ENCODE measurements around the gene SPATS2L.

The SPATS2L gene

GRCh38 chr2:200417366-200417765 lies 110.9 kb downstream of the SPATS2L start:
- Mint-ChIP-seq H3K4me1 (ENCODE audit: low read depth) (no peaks in the 10 kb centered on the region), H3K9me3 (no peaks in the 10 kb centered on the region), H3K27ac (no peak overlapping the region), H3K4me3 (no peak overlapping the region), H3K27me3 (no peaks in the 10 kb centered on the region), H3K36me3 (ENCODE audit: low read depth) (peaks cover 57% of the 10 kb centered on the region)
- intact Hi-C loops (cut with micrococcal nuclease) = no loop called here

GRCh38 chr2:200418399-200418798 lies 111.9 kb downstream of the SPATS2L start:
- Mint-ChIP-seq H3K4me1 (ENCODE audit: low read depth) (no peaks in the 10 kb centered on the region), H3K27me3 (no peaks in the 10 kb centered on the region), H3K9me3 (no peaks in the 10 kb centered on the region), H3K36me3 (ENCODE audit: low read depth) (peaks cover 64% of the 10 kb centered on the region), H3K27ac (no peak overlapping the region), H3K4me3 (no peak overlapping the region)
- intact Hi-C loops (cut with micrococcal nuclease) = no loop called here

GRCh38 chr2:200419325-200419724 lies 112.8 kb downstream of the SPATS2L start:
- no peaks in the 10 kb centered on the region for H3K4me1 Mint-ChIP-seq (ENCODE audit: low read depth)
- intact Hi-C loops (cut with micrococcal nuclease) = no loop called here
- no peak overlapping the region for H3K4me3 Mint-ChIP-seq
- H3K9me3 Mint-ChIP-seq = no peaks in the 10 kb centered on the region
- no peaks in the 10 kb centered on the region for H3K27me3 Mint-ChIP-seq
- no peak overlapping the region for H3K27ac Mint-ChIP-seq
- peaks cover 64% of the 10 kb centered on the region for H3K36me3 Mint-ChIP-seq (ENCODE audit: low read depth)

GRCh38 chr2:200421270-200421669 lies 114.8 kb downstream of the SPATS2L start:
- Mint-ChIP-seq H3K4me1 (ENCODE audit: low read depth) (no peaks in the 10 kb centered on the region), H3K4me3 (no peak overlapping the region), H3K36me3 (ENCODE audit: low read depth) (peaks cover 59% of the 10 kb centered on the region), H3K27me3 (no peaks in the 10 kb centered on the region), H3K27ac (no peak overlapping the region), H3K9me3 (no peaks in the 10 kb centered on the region)
- intact Hi-C loops (cut with micrococcal nuclease) = no loop called here

GRCh38 chr2:200422071-200422470 lies 115.6 kb downstream of the SPATS2L start:
- H3K36me3 Mint-ChIP-seq (ENCODE audit: low read depth) = peaks cover 51% of the 10 kb centered on the region
- intact Hi-C loops (cut with micrococcal nuclease) = no loop called here
- H3K9me3 Mint-ChIP-seq = no peaks in the 10 kb centered on the region
- no peak overlapping the region for H3K4me3 Mint-ChIP-seq
- no peak overlapping the region for H3K27ac Mint-ChIP-seq
- H3K27me3 Mint-ChIP-seq = no peaks in the 10 kb centered on the region
- no peaks in the 10 kb centered on the region for H3K4me1 Mint-ChIP-seq (ENCODE audit: low read depth)

- no peaks in the 10 kb centered on the region for H3K9me3 Mint-ChIP-seq
- intact Hi-C loops (cut with micrococcal nuclease) = no loop called here
- no peak overlapping the region for H3K4me3 Mint-ChIP-seq
- H3K27ac Mint-ChIP-seq = no peak overlapping the region
- H3K4me1 Mint-ChIP-seq (ENCODE audit: low read depth) = no peaks in the 10 kb centered on the region
- peaks cover 45% of the 10 kb centered on the region for H3K36me3 Mint-ChIP-seq (ENCODE audit: low read depth)
- H3K27me3 Mint-ChIP-seq = no peaks in the 10 kb centered on the region
Measured at GRCh38 chr2:200422532-200423261, 116.2 kb downstream of the SPATS2L start.

GRCh38 chr2:200423541-200423940 lies 117.0 kb downstream of the SPATS2L start:
- Mint-ChIP-seq H3K27me3 (no peaks in the 10 kb centered on the region), H3K27ac (no peak overlapping the region), H3K4me3 (no peak overlapping the region), H3K36me3 (ENCODE audit: low read depth) (peaks cover 37% of the 10 kb centered on the region), H3K9me3 (no peaks in the 10 kb centered on the region), H3K4me1 (ENCODE audit: low read depth) (no peaks in the 10 kb centered on the region)
- intact Hi-C loops (cut with micrococcal nuclease) = no loop called here

- no peak overlapping the region for H3K27ac Mint-ChIP-seq
- intact Hi-C loops (cut with micrococcal nuclease) = no loop called here
Measured at GRCh38 chr2:200425026-200425821, 118.7 kb downstream of the SPATS2L start.

GRCh38 chr2:200426754-200427153 lies 120.3 kb downstream of the SPATS2L start:
- no peaks in the 10 kb centered on the region for H3K4me1 Mint-ChIP-seq (ENCODE audit: low read depth)
- intact Hi-C loops (cut with micrococcal nuclease) = no loop called here
- H3K4me3 Mint-ChIP-seq = no peak overlapping the region
- H3K36me3 Mint-ChIP-seq (ENCODE audit: low read depth) = peaks cover 12% of the 10 kb centered on the region
- H3K27ac Mint-ChIP-seq = no peak overlapping the region
- no peaks in the 10 kb centered on the region for H3K9me3 Mint-ChIP-seq
- no peaks in the 10 kb centered on the region for H3K27me3 Mint-ChIP-seq

More at GRCh38 chr2:200425026-200425821, 118.7 kb downstream of the SPATS2L start:
- H3K27me3 Mint-ChIP-seq = no peaks in the 10 kb centered on the region
- H3K4me3 Mint-ChIP-seq = no peak overlapping the region
- H3K9me3 Mint-ChIP-seq = no peaks in the 10 kb centered on the region
- no peaks in the 10 kb centered on the region for H3K4me1 Mint-ChIP-seq (ENCODE audit: low read depth)
- H3K36me3 Mint-ChIP-seq (ENCODE audit: low read depth) = peaks cover 23% of the 10 kb centered on the region

GRCh38 chr2:200428961-200429665 lies 122.6 kb downstream of the SPATS2L start:
- no peaks in the 10 kb centered on the region for H3K27me3 Mint-ChIP-seq
- H3K27ac Mint-ChIP-seq = no peak overlapping the region
- no peaks in the 10 kb centered on the region for H3K9me3 Mint-ChIP-seq
- no peaks in the 10 kb centered on the region for H3K36me3 Mint-ChIP-seq (ENCODE audit: low read depth)
- intact Hi-C loops (cut with micrococcal nuclease) = no loop called here
- H3K4me1 Mint-ChIP-seq (ENCODE audit: low read depth) = peaks cover 5% of the 10 kb centered on the region
- no peak overlapping the region for H3K4me3 Mint-ChIP-seq

GRCh38 chr2:200430017-200430416 lies 123.5 kb downstream of the SPATS2L start:
- intact Hi-C loops (cut with micrococcal nuclease) = no loop called here

GRCh38 chr2:200431996-200432705 lies 125.7 kb downstream of the SPATS2L start:
- Mint-ChIP-seq H3K27me3 (no peaks in the 10 kb centered on the region), H3K4me1 (ENCODE audit: low read depth) (peaks cover 5% of the 10 kb centered on the region)

More at GRCh38 chr2:200430017-200430416, 123.5 kb downstream of the SPATS2L start:
- no peak overlapping the region for H3K4me3 Mint-ChIP-seq
- H3K4me1 Mint-ChIP-seq (ENCODE audit: low read depth) = peaks cover 5% of the 10 kb centered on the region
- no peaks in the 10 kb centered on the region for H3K9me3 Mint-ChIP-seq
- no peaks in the 10 kb centered on the region for H3K27me3 Mint-ChIP-seq
- H3K36me3 Mint-ChIP-seq (ENCODE audit: low read depth) = no peaks in the 10 kb centered on the region
- H3K27ac Mint-ChIP-seq = no peak overlapping the region

GRCh38 chr2:200435379-200435778 lies 128.9 kb downstream of the SPATS2L start:
- Mint-ChIP-seq H3K27me3 (no peaks in the 10 kb centered on the region), H3K36me3 (ENCODE audit: low read depth) (peaks cover 23% of the 10 kb centered on the region), H3K9me3 (no peaks in the 10 kb centered on the region), H3K27ac (no peak overlapping the region), H3K4me1 (ENCODE audit: low read depth) (peaks cover 5% of the 10 kb centered on the region), H3K4me3 (no peak overlapping the region)
- intact Hi-C loops (cut with micrococcal nuclease) = no loop called here

More at GRCh38 chr2:200431996-200432705, 125.7 kb downstream of the SPATS2L start:
- peaks cover 7% of the 10 kb centered on the region for H3K36me3 Mint-ChIP-seq (ENCODE audit: low read depth)
- no peak overlapping the region for H3K27ac Mint-ChIP-seq
- intact Hi-C loops (cut with micrococcal nuclease) = no loop called here
- no peak overlapping the region for H3K4me3 Mint-ChIP-seq
- no peaks in the 10 kb centered on the region for H3K9me3 Mint-ChIP-seq
